Activated T-cell treated with anti-CD3 and anti-CD28 coated beads for 4 hours (primary cell): ENCODE measurements around the gene SNIP1.
"Not testable (repeated sequence)": the region's sequence is repeated elsewhere in the genome, so short reads cannot be mapped to it uniquely, and the experiment has no call there.

Experiments used
- DNase-seq: peaks from one replicate; pipeline ENCODE4 v3.0.0-alpha.2; 2020

SNIP1 gene

DNA sequence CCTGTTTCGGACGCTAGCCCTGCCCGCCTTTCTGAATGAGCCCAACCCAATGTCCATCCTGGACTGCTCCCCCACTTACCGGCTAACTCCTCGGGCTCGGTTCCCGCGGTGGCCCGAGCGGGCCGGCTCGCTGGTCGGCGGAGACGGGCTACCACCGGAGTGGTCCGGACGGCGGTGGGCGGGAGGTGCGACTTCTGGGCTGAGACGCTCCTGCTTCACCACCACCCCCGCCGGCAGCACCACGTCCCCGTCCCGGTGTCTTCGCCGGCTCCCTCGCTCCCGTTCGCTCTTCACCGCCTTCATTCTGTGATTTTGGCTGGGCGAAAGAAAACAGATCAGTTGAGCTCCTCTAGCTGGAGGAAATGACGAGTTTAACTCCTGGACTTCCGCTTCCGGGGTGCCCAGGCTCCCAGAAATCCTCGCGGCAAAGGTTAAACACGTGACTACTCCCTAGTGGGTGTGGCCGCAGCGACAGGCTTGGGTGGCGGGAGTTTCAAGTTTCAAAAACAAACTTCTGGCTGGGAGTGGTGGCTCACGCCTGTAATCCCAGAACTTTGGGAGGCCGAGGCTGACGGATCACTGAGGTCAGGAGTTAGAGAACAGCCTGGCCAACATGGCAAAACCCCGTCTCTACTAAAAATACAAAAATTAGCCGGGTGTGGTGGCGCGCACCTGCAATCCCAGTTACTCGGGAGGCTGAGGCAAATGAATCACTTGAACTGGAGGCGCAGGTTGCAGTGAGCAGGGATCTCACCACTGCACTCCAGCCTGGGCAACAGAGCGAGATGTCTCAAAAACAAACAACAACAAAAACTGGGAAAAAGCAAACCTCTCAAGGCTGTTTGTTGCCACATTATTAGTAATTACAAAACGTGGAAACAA is at the start of gene SNIP1:
TSS of gene SNIP1 (minus strand) at position 367 of the 882 bp plus-strand sequence. CDS start at position 303, 64 bp downstream.
- DNase-seq: peak; percentile 87

DNA sequence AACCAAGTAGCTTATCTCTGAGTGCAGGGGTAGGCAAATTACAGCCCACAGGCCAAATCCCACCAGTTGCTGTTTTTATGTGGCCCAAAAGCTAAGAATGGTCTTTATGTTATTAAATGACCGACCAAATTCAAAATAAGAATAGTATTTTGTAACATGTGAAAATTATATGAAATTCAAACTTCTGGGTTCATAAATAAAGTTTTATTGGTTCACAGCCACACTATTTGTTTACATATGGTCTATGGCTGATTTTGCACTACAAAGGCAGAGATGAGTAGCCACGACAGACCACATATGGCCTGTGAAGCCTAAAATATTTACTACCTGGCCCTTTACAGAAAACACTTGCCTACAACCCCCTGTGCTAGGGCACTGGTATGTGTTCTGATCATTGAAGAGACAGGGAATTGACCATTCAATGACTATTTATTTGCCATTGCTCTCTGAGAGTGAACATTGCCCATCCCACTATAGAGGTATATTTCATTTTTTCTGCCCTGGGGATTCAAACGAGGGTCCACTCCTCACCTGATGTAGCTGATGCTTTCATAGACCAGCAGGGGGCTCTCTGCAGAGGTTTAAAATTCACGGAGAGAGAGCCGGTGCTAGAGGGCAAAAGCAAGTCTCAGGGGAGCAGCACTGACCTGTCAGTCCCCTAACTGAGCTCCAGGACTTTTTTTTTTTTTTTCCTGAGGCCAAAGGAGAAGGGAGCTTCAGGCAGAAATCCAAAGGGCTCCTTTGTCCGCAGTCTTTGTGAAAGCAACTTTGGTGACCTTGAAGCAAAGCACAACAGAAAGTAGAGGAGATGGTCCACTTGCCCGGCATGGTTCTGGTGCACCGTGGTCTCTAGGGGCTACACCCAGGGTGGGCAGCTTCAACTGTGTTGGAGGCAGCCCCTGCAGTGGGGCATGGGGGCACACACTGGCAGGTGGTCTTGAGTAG is 48.9 kb upstream of the SNIP1 start:
- DNase-seq: peak; percentile 38

DNA sequence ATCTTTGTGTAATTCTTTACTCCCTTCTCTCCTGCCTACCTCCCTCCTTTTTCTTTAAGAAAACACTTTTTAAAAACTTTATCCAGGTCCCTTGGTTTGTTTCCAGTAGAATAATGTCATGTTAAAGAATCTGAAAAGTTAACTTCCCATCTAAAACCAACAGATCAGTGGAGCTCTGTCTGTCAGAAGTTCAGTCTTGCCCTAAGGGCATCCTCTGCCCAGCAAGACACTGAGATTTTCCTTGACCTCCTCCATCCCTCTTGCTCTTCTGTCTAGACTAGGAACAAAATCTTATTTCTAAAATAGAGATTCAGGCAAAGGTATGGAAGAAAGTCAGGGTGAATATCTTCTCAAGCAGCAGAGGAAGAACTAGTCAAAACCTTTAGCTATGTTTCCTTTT is 47.3 kb upstream of the SNIP1 start:
- no peak for DNase-seq

DNA sequence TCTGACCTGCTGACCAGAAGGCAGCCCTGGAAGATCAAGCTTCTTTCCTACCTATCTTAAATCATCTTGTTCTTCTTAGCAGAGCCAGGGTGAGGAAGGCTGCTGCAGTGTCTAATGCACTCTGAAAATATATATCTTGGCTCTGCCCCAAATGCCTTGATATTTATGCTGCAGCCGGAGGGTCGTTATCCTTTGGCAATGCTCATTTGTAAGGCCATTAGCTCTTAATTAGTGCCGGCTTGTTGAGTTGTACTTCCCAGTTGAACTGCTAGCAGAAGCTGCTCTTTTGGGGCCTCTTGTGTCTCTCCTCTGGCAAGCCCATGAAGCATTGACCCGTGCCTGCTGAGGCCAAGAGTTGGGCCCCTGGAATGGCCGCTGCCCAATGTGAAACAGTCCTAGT is 45.8 kb upstream of the SNIP1 start:
- no peak for DNase-seq

GRCh38 chr1:37596182-37596667 is 42.1 kb upstream of the SNIP1 start:
- no peak for DNase-seq

DNA sequence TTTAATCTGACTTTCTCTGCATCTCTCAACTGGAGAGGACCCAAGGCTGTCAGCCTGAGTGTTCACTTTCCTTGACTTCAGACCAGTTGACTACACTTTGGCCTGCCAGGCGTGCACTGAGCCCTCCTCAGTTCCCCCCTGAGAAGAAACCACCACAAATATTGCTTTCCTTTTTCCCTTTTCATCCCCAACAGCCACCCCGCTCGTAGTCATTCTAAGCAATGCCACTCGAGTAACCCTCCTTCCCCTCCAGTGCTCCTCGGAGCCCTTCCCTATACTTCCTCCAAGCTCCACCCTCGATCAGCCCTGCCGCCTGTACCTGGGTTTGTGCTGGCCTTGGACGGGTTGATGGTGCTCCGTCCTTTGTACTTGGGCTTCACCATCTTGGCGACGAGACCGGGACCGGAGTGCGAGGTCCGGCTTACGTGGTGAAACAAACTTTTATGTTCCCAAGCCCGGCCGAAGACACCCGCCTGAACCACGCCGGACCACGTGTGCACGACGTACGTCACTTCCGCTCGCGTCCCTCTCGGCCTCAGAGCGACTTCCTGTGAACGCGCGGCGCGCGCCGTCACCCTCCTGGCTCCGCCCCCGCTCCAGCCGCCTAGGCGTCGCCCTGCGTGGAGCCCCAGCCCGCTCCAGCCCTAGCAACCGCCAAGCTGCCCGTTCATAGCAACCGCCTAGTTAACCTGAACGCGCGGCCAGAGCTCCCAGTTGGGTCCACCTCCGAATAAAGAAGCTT is 41.5 kb upstream of the SNIP1 start, which contains the start of gene GNL2:
TSS of gene GNL2 (minus strand) at position 498 of the 742 bp plus-strand sequence. CDS start at position 383, 115 bp downstream.
- DNase-seq: peak; percentile 91

DNA sequence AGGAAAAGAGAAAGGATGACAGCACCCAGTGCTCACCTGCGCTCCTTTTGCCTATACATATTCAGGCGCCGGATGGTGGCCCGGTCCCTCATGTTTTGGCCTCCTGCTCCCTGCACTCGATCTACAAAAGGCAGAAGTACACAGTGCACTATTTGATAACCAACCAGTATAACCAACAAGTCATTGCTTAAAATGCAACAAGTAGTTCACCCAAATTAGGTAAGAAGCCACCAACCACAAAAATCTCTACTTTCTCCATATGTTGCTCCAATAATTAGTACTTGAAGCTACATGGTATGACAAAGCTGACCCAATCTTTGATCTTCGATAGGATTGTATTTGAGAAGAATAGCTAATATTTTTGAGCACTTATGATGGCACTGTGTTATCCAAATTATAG is 39.6 kb upstream of the SNIP1 start:
- no peak for DNase-seq

GRCh38 chr1:37588939-37589338 is 34.8 kb upstream of the SNIP1 start:
- no peak for DNase-seq

- not testable (repeated sequence) for DNase-seq
These were observed 30.5 kb upstream of the SNIP1 start for GRCh38 chr1:37584544-37584943.

- DNase-seq: no peak
These were observed 21.6 kb upstream of the SNIP1 start for GRCh38 chr1:37575692-37576091.

DNA sequence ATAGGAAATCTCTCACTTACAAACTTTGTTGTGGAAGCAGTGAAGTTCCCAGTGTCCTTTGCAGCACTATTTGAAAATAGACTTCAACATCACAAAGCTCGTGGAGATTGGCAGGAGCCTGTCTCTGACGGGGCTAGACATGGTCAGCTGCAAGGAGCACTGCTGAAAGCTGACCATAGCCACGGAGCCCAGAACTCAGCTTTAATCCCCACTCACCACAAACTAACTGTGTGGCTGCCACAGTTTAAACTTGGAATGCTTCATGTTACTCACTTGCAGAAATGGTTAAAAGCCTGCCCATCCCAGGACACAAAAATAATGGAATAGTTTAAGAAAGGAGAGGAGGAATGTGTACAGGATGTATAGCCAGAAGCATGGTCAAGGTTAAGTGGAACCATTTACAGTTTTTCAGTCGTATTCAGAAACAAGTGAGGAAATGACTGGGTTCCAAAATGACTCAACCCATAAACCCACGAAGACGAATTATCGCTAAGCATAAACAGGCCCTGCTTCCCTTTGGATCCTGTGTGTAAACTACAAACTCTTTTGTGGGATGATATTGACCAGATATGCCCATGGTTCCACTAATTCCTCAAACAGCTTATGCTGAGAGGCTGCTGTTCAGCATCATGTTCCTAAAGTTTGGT is 20.9 kb upstream of the SNIP1 start:
- DNase-seq: no peak

DNA sequence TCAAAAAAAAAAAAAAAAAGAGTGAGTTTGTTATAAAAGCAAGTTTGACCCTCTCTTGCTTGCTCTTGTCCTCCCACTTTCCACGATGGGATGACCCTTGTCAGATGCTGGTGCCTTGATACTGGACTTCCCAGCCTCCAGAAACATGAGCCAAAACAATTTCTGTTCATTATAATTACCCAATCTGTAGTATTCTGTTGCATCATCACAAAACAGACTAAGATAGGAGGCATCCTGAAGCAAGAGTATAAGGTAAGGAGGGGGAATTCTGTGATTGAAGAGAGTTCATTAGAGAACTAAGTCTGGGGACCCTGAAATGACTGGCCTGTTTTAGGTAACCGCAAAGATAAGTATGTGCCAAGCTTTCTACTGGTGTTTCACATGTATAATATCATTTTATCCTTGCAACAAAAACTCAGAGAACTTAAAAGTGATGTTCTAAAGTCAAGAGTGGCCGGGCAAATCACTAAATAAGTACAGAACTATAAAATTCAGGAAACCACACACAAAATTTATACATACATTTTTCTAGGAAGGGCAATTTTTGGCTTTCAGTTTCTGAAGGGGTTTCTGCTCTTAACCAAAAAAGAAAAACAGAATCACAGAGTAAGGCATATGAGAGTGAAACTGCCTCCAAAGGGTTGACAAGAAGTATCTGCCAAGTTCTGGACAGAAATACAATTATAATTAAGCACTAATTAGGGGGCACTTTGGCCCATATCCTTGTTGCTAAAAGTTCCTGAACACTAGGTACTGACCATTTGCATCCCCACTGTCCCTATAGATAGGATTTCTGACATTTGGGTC is 16.6 kb upstream of the SNIP1 start:
- DNase-seq: no peak

DNA sequence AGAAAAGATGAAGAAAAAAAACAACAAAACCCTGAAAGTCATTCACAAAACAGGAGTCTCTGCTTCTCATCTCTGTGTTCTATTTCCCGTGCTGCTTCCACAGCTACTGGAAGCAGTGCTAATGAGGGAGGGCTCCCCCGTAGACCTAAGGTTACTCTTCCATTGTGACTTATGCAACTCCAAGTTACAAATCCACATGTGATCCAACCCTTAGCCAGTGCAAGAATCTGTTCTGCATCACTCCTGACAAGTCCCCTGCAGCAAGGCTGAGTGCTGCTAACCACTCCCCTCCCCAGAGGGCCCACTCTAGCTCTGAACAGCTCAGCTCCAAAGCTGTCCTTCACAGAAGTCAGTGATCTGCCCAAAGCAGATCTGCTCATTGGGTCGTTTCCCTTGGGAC is 12.9 kb upstream of the SNIP1 start:
- no peak for DNase-seq

DNA sequence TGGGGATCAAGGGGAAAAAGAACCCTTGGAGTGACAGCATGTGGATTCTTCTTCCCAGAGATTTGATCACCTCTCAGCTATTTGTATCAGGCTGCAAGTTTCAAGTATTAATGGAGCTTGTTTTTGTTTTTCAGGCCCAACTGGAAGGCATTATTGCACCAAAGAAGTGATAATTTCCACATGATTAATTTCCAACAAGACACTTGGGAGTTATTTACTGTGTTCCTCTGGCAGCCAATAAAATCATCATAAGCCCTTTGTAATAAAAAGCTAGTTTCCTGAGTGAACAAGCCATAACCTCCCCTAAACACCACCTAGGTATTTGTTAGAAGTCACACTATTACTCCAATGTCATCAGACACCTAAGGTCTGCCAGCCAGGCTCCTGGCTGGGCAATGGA is 10.8 kb upstream of the SNIP1 start:
- DNase-seq: no peak

GRCh38 chr1:37562984-37563383 is 8.9 kb upstream of the SNIP1 start:
- DNase-seq: no peak

- peak; percentile 10 for DNase-seq
These were observed 7.3 kb upstream of the SNIP1 start for GRCh38 chr1:37561133-37562132.

DNA sequence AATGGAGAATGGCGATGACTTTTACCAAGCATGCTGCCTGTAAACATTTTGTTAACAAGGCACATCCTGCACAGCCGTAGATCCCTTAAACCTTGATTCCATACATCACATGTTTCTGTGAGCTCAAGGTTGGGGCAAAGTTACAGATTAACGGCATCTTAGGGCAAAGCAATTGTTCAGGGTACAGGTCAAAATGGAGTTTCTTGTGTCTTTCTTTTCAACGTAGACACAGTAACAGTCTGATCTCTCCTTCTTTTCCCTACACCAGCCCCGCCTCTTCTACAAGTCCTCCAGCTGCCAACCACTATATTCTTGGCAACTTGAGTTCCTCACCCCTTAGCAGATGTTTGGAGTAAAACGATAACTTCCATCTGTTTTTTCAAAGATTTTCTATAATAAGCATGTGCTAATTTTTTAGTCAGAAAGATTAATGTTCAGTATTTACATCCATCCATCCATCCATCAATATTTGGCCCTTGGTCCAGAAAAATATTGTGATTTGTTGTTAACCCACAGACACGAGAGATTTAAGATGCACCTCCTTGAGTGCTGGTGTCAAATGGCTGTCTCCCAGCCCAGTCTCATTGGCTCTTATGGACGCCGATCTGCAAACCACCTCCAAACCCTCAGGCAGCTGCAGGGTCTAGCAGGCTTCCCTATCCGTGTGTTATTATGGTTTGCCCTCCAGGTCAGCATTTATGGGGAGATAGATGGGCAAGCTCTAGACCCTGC is 6.5 kb upstream of the SNIP1 start:
- DNase-seq: no peak

DNA sequence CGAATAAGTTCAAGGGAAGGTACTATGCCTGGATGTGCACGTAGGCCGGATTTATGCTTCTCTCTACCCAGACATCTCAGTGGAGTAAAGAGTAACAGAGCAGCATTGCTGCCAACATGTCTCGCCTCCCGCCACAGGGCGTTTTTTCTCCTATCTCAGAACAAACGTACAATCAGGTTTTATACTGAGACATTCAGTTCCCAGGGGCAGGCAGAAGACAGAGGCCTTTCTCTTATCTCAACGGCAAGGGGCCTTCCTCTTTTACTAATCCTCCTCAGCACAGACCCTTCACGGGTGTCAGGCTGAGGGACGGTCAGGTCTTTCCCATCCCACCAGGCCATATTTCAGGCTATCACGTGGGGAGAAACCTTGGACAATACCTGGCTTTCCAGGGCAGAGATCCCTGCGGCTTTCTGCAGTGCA is 5.9 kb upstream of the SNIP1 start:
- DNase-seq: not testable (repeated sequence)

DNA sequence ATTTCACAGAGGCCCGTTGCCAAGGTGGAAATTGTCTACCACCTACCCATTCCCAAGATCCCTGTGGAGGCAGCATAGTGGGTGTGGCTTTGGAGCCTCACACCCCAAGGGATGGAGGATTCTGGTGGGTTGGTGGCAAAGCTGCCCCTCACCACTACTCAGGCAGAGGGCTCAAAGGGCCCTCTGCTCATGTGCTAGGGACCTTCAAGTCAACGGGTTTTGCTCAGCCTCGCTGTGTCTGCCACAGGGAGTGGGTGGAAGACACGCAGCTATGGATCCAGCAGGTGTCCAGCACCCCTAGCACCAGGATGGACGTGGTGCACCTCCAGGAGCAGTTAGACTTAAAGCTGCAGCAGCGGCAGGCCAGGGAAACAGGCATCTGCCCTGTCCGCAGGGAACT is 5.0 kb upstream of the SNIP1 start:
- no peak for DNase-seq
